Uterus (tissue), 2 donors: ENCODE measurements around the gene GNAL.

ENCODE experiments used
- POLR2A ChIP-seq, 2 donors: fragments of 450-650 bp; IDR thresholded peaks; one replicate each; pipeline ENCODE4 v1.6.1; 2016; ENCODE audit warnings: antibody characterized with exemption in 2 of 2, mild to moderate bottlenecking in 1 of 2, moderate library complexity in 1 of 2
- TF ChIP-seq, protein P1 (sequence below), 4 experiments: fragments of 200-600 bp in 2 of 4; fragments of 450-650 bp in 2 of 4; sonication (generic) in 2 of 4; IDR thresholded peaks; one replicate each; pipeline ENCODE4 v1.5.1; 2016 to 2019; ENCODE audit warnings: antibody characterized with exemption in 4 of 4, mild to moderate bottlenecking in 2 of 4, moderate library complexity in 1 of 4

DNA sequence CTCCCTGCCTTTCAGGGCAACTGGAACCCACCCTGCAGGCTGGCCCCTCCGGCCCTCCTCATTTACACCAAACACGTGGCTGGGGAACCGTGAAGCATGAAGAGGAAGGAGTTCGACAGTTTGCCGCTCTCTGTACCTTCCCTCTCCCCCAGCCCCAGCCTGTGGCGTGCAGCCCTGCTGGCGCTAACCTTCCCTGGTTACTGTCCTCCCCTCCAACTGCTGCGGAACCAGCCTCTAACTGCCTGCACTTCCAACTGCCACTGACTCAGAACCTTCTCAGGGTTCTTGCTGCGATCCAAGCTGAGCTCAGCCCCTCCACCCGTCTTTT, 19.2 kb upstream of the GNAL start:
- no peak for TF ChIP-seq POLR2A (IDR thresholded peaks at IDR 0.05)
- TF ChIP-seq, protein P1, sequence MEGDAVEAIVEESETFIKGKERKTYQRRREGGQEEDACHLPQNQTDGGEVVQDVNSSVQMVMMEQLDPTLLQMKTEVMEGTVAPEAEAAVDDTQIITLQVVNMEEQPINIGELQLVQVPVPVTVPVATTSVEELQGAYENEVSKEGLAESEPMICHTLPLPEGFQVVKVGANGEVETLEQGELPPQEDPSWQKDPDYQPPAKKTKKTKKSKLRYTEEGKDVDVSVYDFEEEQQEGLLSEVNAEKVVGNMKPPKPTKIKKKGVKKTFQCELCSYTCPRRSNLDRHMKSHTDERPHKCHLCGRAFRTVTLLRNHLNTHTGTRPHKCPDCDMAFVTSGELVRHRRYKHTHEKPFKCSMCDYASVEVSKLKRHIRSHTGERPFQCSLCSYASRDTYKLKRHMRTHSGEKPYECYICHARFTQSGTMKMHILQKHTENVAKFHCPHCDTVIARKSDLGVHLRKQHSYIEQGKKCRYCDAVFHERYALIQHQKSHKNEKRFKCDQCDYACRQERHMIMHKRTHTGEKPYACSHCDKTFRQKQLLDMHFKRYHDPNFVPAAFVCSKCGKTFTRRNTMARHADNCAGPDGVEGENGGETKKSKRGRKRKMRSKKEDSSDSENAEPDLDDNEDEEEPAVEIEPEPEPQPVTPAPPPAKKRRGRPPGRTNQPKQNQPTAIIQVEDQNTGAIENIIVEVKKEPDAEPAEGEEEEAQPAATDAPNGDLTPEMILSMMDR (IDR thresholded peaks at IDR 0.05): no peak
